ENCODE data around the gene PCDHB13.
"Not testable (repeated sequence)": the region's sequence is repeated elsewhere in the genome, so short reads cannot be mapped to it uniquely, and the experiment has no call there.

DNA sequence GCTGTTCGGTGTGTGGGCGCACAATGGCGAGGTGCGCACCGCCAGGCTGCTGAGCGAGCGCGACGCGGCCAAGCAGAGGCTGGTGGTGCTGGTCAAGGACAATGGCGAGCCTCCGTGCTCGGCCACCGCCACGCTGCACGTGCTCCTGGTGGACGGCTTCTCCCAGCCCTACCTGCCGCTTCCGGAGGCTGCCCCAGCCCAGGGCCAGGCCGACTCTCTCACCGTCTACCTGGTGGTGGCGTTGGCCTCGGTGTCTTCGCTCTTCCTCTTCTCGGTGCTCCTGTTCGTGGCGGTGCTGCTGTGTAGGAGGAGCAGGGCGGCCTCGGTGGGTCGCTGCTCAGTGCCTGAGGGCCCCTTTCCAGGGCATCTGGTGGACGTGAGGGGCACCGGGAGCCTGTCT, 33.8 kb upstream of the PCDHB13 start:
- TF ChIP-seq, protein P1, sequence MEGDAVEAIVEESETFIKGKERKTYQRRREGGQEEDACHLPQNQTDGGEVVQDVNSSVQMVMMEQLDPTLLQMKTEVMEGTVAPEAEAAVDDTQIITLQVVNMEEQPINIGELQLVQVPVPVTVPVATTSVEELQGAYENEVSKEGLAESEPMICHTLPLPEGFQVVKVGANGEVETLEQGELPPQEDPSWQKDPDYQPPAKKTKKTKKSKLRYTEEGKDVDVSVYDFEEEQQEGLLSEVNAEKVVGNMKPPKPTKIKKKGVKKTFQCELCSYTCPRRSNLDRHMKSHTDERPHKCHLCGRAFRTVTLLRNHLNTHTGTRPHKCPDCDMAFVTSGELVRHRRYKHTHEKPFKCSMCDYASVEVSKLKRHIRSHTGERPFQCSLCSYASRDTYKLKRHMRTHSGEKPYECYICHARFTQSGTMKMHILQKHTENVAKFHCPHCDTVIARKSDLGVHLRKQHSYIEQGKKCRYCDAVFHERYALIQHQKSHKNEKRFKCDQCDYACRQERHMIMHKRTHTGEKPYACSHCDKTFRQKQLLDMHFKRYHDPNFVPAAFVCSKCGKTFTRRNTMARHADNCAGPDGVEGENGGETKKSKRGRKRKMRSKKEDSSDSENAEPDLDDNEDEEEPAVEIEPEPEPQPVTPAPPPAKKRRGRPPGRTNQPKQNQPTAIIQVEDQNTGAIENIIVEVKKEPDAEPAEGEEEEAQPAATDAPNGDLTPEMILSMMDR (IDR thresholded peaks at IDR 0.05) = not testable (repeated sequence)
- not testable (repeated sequence) for TF ChIP-seq POLR2A (IDR thresholded peaks at IDR 0.05)
